ENCODE measurements around the gene OBSL1. TPM values are rescaled to one million over a fixed set of nuclear protein-coding genes. Genes with fewer than 3 reads are reported as not detected.

The OBSL1 gene
- 10 to 100 TPM; 64.3 to 87.8 (median 66.4) TPM for polyA plus RNA-seq

- 3 to 10% (median 8%) methylated on average over 39 to 42 of the region's 42 CpGs for WGBS, 3 donors
- no peak within 1 kb of the TSS for H3K27ac ChIP-seq (ENCODE audit: low read depth, low read length)
These were observed at the start of gene OBSL1 for GRCh38 chr2:219571311-219572236. TSS of gene OBSL1 (minus strand) at chr2:219571539. CDS start at chr2:219571232, 307 bp downstream.

GRCh38 chr2:219620546-219620945, 49.2 kb upstream of the OBSL1 start:
- WGBS, 3 donors: 79 to 92% (median 90%) methylated on average over 6 of the region's 6 CpGs
- H3K27ac ChIP-seq (ENCODE audit: low read depth, low read length): no peak overlapping the region

- WGBS, 3 donors: 64 to 77% (median 71%) methylated on average over 4 of the region's 4 CpGs
These were observed 47.9 kb upstream of the OBSL1 start for GRCh38 chr2:219619235-219619634.

GRCh38 chr2:219618733-219619122, 47.4 kb upstream of the OBSL1 start:
- H3K27ac ChIP-seq (ENCODE audit: low read depth, low read length): no peak overlapping the region
- 71 to 93% (median 88%) methylated on average over 3 of the region's 3 CpGs for WGBS, 3 donors

More at GRCh38 chr2:219619235-219619634, 47.9 kb upstream of the OBSL1 start:
- no peak overlapping the region for H3K27ac ChIP-seq (ENCODE audit: low read depth, low read length)

GRCh38 chr2:219616550-219616949, 45.2 kb upstream of the OBSL1 start:
- WGBS, 3 donors: 70 to 88% (median 76%) methylated on average over 4 of the region's 4 CpGs
- H3K27ac ChIP-seq (ENCODE audit: low read depth, low read length): no peak overlapping the region

GRCh38 chr2:219615894-219616293, 44.6 kb upstream of the OBSL1 start:
- no peak overlapping the region for H3K27ac ChIP-seq (ENCODE audit: low read depth, low read length)
- WGBS, 3 donors: 85 to 93% (median 86%) methylated on average over 11 to 12 of the region's 12 CpGs

- H3K27ac ChIP-seq (ENCODE audit: low read depth, low read length): no peak overlapping the region
- WGBS, 3 donors: 95 to 96% (median 96%) methylated on average over 11 of the region's 11 CpGs
These were observed 43.7 kb upstream of the OBSL1 start for GRCh38 chr2:219615036-219615435.

- H3K27ac ChIP-seq (ENCODE audit: low read depth, low read length): no peak overlapping the region
- WGBS, 3 donors: 93 to 94% (median 93%) methylated on average over 11 of the region's 11 CpGs
These were observed 42.9 kb upstream of the OBSL1 start for GRCh38 chr2:219614076-219614860.

- 95 to 98% (median 95%) methylated on average over 8 to 11 of the region's 11 CpGs for WGBS, 3 donors
- no peak overlapping the region for H3K27ac ChIP-seq (ENCODE audit: low read depth, low read length)
These were observed 42.2 kb upstream of the OBSL1 start for GRCh38 chr2:219613461-219614070.

GRCh38 chr2:219612577-219613286, 41.4 kb upstream of the OBSL1 start:
- H3K27ac ChIP-seq (ENCODE audit: low read depth, low read length): no peak overlapping the region
- WGBS, 3 donors: 80 to 91% (median 83%) methylated on average over 15 of the region's 15 CpGs

- H3K27ac ChIP-seq (ENCODE audit: low read depth, low read length): no peak overlapping the region
- WGBS, 3 donors: 75 to 81% (median 80%) methylated on average over 8 to 12 of the region's 12 CpGs
These were observed 40.7 kb upstream of the OBSL1 start for GRCh38 chr2:219611866-219612576.

GRCh38 chr2:219611306-219611705, 40.0 kb upstream of the OBSL1 start:
- no peak overlapping the region for H3K27ac ChIP-seq (ENCODE audit: low read depth, low read length)
- 88 to 95% (median 94%) methylated on average over 7 to 9 of the region's 9 CpGs for WGBS, 3 donors

GRCh38 chr2:219609149-219609750, 37.9 kb upstream of the OBSL1 start:
- H3K27ac ChIP-seq (ENCODE audit: low read depth, low read length): no peak overlapping the region
- 84 to 86% (median 85%) methylated on average over 13 of the region's 13 CpGs for WGBS, 3 donors

- 72 to 93% (median 88%) methylated on average over 13 to 15 of the region's 15 CpGs for WGBS, 3 donors
- no peak overlapping the region for H3K27ac ChIP-seq (ENCODE audit: low read depth, low read length)
These were observed 37.1 kb upstream of the OBSL1 start for GRCh38 chr2:219608399-219608964.

- WGBS, 3 donors: 89 to 91% (median 91%) methylated on average over 15 of the region's 15 CpGs
- no peak overlapping the region for H3K27ac ChIP-seq (ENCODE audit: low read depth, low read length)
These were observed 36.6 kb upstream of the OBSL1 start for GRCh38 chr2:219607931-219608330.

- no peak overlapping the region for H3K27ac ChIP-seq (ENCODE audit: low read depth, low read length)
- 68 to 80% (median 79%) methylated on average over 5 to 6 of the region's 6 CpGs for WGBS, 3 donors
These were observed 34.2 kb upstream of the OBSL1 start for GRCh38 chr2:219605607-219605954.

GRCh38 chr2:219603771-219604170, 32.4 kb upstream of the OBSL1 start:
- WGBS, 3 donors: 59 to 92% (median 69%) methylated on average over 5 of the region's 5 CpGs
- no peak overlapping the region for H3K27ac ChIP-seq (ENCODE audit: low read depth, low read length)

All from adipose tissue (tissue), 3 donors.